ENCODE data around the gene EHD1. TPM values are rescaled to one million over a fixed set of nuclear protein-coding genes. Genes with fewer than 3 reads are reported as not detected.
A peak's percentile ranks its signal among the peaks of the same experiment; 100 is the strongest.

The EHD1 gene
- total RNA-seq, 1 donor from 2014 or later = 216 TPM

GRCh38 chr11:64897381-64898075, 19.1 kb upstream of the EHD1 start:
- TF ChIP-seq CTCF (IDR thresholded peaks at IDR 0.05) = no peak
- Histone ChIP-seq H3K4me1 (no peaks in the 10 kb centered on the region), H3K4me3 (no peak overlapping the region), H3K27ac (no peak overlapping the region), H3K9me3 (no peaks in the 10 kb centered on the region), H3K36me3 (peaks cover 65 to 75% of the 10 kb centered on the region in 2 donors), H3K27me3 (no peaks in the 10 kb centered on the region)
- intact Hi-C loops (cut with DNase I) = no loop called here
- no peak for DNase-seq (ENCODE audit: low spot score in 2 of 2)

GRCh38 chr11:64896448-64897022, 18.1 kb upstream of the EHD1 start:
- Histone ChIP-seq H3K27me3 (no peaks in the 10 kb centered on the region), H3K27ac (no peak overlapping the region), H3K36me3 (peaks cover 55 to 65% of the 10 kb centered on the region in 2 donors), H3K4me1 (no peaks in the 10 kb centered on the region), H3K9me3 (no peaks in the 10 kb centered on the region), H3K4me3 (no peak overlapping the region)
- no peak for DNase-seq (ENCODE audit: low spot score in 2 of 2)
- intact Hi-C loops (cut with DNase I) = no loop called here
- TF ChIP-seq CTCF (IDR thresholded peaks at IDR 0.05) = no peak

GRCh38 chr11:64894812-64895452, 16.5 kb upstream of the EHD1 start:
- TF ChIP-seq CTCF (IDR thresholded peaks at IDR 0.05) = no peak
- H3K27me3 ChIP-seq = no peaks in the 10 kb centered on the region
- H3K36me3 ChIP-seq = peaks cover 41 to 49% of the 10 kb centered on the region in 2 donors
- intact Hi-C loops (cut with DNase I) = loop anchor here (1.0 kb wide), 1 partner anchor 48 kb away; no protein-coding TSS in a partner anchor
- no peak for DNase-seq (ENCODE audit: low spot score in 2 of 2)
- no peak overlapping the region for H3K27ac ChIP-seq
- H3K9me3 ChIP-seq = no peaks in the 10 kb centered on the region
- H3K4me1 ChIP-seq = no peaks in the 10 kb centered on the region
- no peak overlapping the region for H3K4me3 ChIP-seq

- no peaks in the 10 kb centered on the region for H3K4me1 ChIP-seq
- TF ChIP-seq CTCF (IDR thresholded peaks at IDR 0.05) = peak; percentile 84 to 93 (median 93)
- H3K9me3 ChIP-seq = no peaks in the 10 kb centered on the region
- no peak overlapping the region for H3K4me3 ChIP-seq
- no peaks in the 10 kb centered on the region for H3K27me3 ChIP-seq
- intact Hi-C loops (cut with DNase I) = loop anchor here (1.0 kb wide), 1 partner anchor 47 kb away; no protein-coding TSS in a partner anchor
- peak in 1 of 2 donors; percentile 92 for DNase-seq (ENCODE audit: low spot score in 2 of 2)
- peaks cover 35 to 44% of the 10 kb centered on the region in 2 donors for H3K36me3 ChIP-seq
- no peak overlapping the region for H3K27ac ChIP-seq
Observed at GRCh38 chr11:64894070-64894811, 15.8 kb upstream of the EHD1 start.

GRCh38 chr11:64893194-64894069, 15.0 kb upstream of the EHD1 start:
- H3K9me3 ChIP-seq = no peaks in the 10 kb centered on the region
- H3K4me3 ChIP-seq = no peak overlapping the region
- H3K4me1 ChIP-seq = no peaks in the 10 kb centered on the region
- peaks cover 26 to 36% of the 10 kb centered on the region in 2 donors for H3K36me3 ChIP-seq
- no peaks in the 10 kb centered on the region for H3K27me3 ChIP-seq
- H3K27ac ChIP-seq = no peak overlapping the region
- intact Hi-C loops (cut with DNase I) = loop anchor here (1.0 kb wide), 1 partner anchor 46 kb away; no protein-coding TSS in a partner anchor
- DNase-seq (ENCODE audit: low spot score in 2 of 2) = no peak
- TF ChIP-seq CTCF (IDR thresholded peaks at IDR 0.05) = no peak
